GM12874 (cell line): ENCODE results near the gene GAA.

Experiments
- TF ChIP-seq, protein P1 (sequence below): IDR thresholded peaks from 2 replicates; pipeline ENCODE4 v1.5.1; 2011; ENCODE audit warnings: low read depth, mild to moderate bottlenecking, control low read depth, low read length, moderate library complexity; ENCODE audit not compliant: insufficient read depth

The GAA gene

DNA sequence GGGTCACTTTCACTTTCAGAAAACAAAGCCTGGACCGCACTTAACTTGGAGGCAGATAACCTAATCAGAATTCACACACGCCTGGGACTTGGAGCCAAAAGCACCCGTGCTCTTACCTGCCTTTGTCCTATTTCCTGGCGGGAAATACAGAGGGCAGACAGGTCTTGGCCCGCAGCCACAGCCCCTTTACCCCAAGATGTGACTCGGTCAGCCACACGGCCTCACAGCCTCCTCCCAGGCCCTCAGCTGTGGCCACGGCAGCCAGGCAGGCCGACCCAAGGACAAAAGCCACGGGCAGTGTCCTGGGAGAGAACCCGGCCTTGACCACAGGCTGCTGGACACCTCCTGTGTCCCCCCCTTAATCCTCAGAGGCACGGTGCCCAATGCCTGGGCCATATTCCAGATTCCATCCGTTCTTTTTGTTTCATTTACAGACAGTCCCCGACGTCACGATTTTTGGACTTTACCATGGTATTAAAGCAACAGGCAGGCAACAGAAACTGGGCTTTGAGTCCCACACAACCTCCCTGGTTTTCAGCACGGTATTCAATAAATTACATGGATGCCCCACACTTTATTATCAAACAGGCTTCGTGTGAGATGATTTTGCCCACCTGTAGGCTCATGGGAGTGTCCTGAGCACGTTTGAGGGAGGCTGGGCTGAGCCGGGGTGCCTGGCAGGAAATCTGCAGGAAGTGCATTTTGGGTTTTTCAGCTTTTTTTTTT lies 30.1 kb upstream of the GAA start:
- TF ChIP-seq, protein P1, sequence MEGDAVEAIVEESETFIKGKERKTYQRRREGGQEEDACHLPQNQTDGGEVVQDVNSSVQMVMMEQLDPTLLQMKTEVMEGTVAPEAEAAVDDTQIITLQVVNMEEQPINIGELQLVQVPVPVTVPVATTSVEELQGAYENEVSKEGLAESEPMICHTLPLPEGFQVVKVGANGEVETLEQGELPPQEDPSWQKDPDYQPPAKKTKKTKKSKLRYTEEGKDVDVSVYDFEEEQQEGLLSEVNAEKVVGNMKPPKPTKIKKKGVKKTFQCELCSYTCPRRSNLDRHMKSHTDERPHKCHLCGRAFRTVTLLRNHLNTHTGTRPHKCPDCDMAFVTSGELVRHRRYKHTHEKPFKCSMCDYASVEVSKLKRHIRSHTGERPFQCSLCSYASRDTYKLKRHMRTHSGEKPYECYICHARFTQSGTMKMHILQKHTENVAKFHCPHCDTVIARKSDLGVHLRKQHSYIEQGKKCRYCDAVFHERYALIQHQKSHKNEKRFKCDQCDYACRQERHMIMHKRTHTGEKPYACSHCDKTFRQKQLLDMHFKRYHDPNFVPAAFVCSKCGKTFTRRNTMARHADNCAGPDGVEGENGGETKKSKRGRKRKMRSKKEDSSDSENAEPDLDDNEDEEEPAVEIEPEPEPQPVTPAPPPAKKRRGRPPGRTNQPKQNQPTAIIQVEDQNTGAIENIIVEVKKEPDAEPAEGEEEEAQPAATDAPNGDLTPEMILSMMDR: no peak

DNA sequence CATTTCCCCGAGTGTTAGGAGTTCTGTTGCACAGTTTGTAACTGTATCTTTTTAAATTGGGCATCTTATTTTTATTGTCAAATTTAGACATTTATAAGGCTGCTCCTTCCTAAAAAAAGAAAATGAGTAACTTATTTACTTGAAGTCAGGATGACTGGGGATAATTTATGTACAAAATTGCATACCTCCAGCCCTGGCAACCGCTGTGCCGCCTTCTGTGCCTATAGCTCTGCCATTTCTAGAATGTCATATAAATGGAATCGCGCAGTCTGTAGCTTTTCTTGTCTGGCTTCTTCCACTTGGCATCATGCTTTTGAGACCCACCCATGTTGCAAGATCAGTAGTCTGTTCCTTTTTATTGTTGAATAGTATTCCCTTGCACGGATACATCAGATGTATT lies 29.0 kb upstream of the GAA start:
- TF ChIP-seq, protein P1: no peak

DNA sequence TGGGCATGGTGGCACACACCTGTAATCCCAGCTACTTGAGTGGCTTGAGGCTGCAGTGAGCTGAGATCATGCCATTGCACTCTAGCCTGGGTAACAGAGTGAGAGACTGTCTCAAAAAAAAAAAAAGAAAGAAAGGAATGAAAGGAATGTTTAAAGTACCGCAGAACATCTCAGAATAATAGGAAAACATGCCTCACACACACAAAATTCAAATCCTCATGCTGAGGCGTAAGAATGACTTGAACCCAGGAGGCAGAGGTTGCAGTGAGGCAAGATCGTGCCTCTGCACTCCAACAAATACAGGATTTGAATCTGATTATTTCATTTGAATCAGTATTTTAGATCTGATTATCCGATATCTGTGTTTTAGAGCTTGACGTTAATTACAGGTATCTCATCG lies 21.3 kb upstream of the GAA start:
- TF ChIP-seq, protein P1: no peak

DNA sequence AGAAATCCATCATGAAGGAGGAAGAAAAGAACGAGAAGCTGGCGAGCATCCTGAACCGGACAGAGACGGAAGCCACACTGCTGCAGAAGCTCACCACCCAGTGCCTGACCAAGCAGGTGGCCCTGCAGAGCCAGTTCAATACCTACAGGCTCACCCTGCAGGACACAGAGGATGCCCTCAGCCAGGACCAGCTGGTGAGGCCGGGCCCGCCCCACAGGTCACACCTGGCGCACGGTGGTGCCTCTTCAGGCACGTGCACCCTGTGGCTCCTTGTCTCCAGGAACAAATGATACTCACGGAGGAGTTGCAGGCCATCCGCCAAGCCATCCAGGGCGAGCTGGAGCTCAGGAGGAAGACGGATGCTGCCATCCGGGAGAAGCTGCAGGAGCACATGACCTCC lies 19.8 kb upstream of the GAA start:
- TF ChIP-seq, protein P1: no peak

DNA sequence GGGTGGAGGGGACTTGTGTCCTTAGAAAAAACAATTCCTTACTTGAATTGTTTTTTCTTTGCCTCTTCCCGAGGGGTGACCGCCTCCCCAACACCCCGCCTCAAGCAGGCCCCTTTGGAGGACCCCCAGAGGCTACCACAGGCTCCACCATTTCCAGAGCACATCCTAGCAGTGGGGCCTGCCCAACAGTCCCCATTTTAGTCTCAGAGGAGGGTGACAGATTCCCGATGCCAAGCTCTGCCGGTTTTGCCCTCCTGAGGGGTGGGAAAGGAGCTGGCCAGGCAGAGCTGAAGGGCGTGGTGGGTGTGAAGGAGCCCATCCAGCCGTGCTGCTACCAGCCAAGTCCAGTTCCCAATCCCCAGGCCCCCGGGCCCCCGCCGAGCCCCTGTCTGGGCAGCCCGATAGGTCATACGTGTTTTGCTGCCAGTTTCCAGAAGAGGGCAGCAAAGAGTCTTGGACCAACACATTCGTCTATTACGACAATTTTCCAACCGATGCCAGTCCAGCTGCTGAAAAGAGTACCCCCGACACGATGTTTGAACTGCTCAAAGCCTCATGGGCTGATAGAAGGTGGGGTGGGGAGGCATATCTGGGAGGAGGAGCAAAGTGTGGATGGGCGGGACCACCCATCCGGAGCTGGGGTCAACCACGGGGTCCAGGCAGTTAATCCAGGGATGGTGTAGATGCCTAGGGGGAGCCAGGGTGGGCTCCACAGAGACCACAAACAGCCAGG lies 18.8 kb upstream of the GAA start:
- TF ChIP-seq, protein P1: peak; percentile 78

DNA sequence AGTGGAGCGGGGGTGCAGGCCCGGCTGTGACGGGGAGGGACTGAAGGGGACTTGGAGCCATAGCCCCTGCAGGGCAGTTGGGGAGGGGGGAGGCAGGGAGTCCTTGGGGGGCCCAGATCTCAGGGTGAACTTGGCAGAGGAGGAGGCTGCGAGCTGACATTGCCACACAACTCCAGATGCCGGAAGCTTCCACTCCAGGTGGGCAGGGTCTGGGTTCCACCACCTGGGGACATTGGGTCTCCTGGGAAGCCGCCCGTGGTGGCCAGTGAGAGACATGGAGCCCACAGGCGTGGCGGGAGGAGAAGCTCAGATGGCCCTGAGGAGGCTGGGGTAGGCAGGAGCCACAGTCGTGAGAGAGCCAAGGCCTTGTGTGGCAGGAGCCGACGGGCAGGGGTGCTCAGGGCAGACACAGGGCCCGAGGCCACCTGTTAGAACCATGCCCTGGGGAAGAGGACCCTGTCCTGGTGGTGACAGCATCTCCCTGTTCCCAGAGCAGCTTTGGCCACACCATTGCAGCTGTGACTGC lies 18.2 kb upstream of the GAA start:
- TF ChIP-seq, protein P1: no peak

DNA sequence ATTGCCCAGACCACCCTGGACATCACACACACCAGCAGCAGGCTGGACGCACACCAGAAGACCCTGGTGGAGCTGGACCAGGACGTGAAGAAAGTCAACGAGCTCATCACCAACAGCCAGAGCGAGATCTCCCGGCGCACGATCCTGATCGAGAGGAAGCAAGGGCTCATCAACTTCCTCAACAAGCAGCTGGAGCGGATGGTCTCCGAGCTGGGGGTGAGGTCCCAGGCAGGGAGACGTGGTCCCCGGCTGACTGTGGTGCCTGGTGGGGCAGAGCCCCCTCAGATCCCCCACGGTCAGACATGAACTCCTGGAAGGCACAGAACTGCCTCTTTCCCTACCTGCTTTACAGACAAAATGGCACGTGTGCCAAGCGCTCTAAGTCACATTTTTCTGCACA lies 16.6 kb upstream of the GAA start:
- TF ChIP-seq, protein P1: no peak
